HG03457 (cell line): ENCODE measurements around the gene GABRB3.
"Not testable (repeated sequence)": the region's sequence is repeated elsewhere in the genome, so short reads cannot be mapped to it uniquely, and the experiment has no call there.

Source experiments
- ATAC-seq: cut with Tn5 transposase; IDR thresholded peaks from one replicate; pipeline ENCODE4 v1.9.1; 2021; ENCODE audit warnings: moderate number of reproducible peaks; ENCODE audit not compliant: unreplicated experiment

GABRB3 gene

DNA sequence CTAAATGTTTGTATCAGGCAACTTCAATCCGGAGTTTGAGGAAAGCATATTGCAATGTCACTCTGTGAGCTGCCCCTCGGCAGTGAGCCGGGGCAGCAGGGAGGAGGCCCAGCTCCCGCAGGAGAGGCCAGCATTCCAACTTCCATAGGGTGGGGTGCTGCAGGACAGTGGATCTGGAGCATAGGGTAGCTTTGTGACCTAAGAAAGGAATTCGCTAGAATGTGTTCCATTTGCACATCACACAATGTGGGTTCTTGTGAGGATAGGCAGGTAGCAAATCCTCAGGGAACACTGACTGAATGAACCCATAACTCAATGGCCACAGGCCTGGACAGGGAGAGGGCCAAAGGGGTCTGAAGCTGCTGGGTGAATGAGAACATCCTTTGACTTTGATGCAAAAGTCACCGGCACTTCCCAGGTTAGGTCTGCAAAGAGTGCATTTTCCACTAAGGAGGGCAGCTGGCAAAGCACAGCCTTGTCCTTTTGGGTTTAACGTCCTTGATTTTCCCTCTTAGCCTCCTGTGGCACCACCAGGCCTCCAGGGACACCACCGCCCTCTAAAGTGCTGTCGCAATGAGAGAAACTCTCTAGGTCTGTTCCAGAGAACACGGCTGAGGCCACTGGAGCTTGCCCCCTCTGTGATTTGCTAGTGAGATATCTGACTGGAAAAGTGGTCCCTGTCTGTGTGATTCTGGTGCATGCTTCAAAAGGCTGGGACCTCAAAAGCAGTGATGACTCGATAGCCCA lies 36.2 kb downstream of the GABRB3 start:
- no peak for ATAC-seq

DNA sequence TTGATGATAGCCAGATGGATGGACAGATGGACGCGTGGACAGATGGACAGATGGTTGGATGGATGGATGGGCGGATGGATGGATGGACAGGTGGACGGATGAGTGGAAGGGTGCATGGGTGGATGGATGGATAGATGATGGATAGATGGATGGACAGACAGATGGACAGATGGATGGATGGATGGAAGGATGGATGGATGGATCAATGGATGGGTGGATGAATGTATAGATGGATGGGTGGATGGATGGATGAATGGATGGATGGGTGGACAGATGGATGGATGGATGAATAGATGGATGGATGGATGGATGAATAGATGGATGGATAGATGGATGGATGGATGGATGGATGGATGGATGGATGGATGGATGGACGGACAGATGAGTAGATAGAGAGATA lies 40.9 kb downstream of the GABRB3 start:
- ATAC-seq = no peak

DNA sequence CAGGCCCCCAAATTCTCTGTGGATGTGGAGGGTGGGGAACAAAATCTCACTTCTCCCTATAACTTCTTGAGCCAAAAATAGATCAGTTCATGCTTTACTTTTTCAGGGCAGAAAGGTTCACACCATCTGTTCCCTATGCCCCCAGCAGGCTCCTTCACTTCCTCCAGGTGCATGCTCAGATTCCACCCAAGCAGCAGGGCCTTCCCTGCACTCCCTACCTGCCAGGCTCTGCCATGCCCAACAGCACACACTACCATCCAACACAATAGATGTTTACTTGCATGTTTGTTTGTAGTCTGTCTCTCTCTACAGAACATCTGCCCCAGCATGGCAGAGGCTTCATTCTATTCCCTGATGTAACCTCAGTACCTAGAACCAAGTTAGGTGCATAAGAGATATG lies 43.3 kb downstream of the GABRB3 start:
- no peak for ATAC-seq

DNA sequence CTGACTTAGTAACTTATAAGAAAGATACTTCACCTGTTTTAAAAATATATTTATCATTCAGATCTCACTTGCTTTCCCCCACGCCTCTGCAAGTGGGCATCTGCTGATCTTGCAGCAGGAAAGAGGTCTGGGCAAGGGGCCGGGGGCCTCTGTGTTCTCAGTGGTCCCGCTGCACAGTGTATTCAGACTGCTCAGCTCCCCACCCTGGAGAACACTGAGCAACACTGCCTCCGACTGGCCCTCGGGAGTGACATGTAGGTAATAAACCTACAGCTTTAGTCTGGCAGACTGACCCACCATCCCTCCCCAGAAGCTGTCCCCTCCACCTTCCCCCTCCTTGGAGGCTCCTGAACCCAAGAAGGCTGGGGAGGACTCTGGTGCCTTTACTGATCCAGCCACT lies 43.8 kb downstream of the GABRB3 start:
- ATAC-seq = no peak

DNA sequence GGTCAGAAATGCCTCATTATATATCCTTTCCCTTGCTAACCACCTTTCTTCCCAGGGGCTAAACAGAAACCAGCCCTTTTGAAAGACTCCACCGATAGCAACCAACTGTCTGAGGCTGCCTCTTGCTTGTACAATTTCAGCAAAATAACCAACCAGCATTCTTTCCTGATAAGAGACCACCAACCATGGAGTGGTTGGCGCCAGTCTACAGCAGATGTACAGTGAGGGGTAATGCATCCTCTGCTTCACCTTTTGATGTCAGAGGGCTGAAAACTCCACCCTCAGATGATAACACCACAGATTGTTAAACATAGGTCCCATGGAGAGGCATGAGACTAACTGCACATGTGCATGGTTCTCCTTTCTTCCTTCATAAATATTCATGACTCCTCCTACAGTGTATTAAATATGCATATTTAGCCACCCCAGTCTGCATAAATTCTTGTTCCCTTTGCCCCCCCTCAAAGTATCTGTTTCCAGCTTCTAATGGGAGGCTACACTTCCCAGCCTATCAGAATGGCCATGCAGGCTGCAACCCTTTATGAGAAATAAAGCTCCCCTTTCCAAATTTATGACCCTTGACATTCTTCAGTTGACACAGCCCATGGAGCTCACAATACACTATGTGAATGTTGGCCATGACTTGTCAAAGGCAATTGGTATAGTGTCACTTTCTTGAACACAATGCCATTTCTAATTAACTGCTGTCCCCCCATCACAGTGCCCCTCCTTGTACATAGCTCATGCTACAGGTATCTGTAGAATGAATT lies 48.3 kb downstream of the GABRB3 start:
- ATAC-seq = no peak

DNA sequence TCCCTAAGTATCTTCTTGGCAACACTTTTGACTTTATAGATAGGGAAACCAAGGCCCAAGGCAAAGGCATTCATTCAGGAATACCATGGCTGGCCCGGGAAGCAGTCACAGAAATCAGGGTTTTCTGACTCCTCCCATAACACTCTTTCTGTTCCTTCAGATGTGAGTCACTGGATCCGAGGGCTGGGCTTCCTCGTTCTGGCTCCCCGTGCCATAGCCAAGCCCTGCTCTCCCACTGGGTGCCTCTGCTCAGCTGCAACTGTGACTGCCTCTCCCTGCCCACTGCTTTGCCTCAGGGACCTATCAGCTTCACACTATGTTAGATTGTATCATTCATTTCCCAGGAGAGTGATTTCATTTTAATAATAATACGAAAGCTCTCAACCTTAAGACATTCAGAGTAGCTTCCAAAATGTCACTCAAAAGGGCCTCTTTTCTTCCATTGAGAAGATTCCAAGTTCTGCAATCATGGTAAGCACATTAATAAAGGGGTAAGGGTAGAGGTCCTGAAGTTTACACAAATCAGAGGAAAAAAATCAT lies 50.2 kb downstream of the GABRB3 start:
- no peak for ATAC-seq

DNA sequence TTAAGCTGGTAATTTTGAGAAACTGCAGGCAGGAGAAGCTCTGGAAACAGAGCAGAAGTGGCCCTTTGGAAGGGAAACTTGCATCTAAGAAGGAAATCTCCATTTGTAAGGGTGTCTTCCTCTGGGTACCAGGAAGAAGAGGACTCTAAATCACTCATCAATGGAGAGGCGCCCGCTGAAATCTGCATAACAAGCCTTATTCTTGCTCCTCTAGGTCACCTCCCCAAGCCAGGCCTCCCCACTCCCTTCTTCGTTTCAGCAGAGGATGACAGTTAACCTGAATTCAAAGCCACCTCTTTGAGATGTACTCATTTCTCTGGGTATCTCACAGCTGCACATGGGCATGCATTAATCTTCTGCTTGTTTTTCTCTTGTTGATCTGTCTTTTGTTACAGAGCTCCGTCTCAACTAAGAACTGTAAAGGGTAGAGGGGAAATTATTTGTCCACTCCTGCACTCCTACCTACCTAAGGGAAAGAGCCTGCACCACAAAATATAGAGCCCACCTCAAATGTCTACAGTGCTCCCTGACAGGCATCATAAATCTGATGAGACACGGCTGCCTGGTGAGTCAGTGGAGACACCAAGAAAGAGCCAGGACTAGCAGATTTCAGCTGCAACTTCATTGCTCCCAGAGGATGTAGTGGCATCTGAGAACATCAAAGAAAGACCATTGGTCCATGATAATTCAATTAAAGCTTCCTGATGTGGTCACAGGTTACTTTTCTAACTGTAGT lies 51.5 kb downstream of the GABRB3 start:
- ATAC-seq = no peak

DNA sequence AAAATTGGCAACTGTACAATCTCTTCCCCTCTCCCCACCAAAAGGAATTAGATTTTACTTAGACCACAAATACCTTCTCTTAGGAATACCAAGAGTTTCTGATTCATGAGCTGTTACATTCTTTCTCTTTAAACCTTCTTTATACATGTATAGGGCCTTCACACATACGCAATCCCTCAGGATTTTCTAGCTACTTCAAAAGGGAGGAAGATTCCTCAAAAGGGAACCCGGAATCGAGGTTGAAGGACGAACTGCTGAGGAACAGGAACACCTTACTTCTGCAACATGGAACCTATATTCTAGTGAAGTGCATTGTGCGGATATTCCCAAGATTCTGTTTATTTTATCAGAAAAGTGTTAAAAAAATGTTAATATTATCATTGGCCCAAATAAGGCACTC lies 52.3 kb downstream of the GABRB3 start:
- no peak for ATAC-seq

DNA sequence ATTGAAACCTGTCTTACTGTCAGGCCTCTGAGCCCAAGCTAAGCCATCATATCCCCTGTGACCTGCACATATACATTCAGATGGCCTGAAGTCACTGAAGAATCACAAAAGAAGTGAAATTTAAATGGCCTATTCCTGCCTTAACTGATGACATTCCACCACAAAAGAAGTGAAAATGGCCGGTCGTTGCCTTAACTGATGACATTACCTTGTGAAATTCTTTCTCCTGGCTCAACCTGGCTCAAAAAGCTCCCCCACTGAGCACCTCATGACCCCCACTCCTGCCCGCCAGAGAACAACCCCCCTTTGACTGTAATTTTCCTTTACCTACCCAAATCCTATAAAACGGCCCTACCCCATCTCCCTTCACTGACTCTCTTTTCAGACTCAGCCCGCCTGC lies 53.0 kb downstream of the GABRB3 start:
- not testable (repeated sequence) for ATAC-seq

DNA sequence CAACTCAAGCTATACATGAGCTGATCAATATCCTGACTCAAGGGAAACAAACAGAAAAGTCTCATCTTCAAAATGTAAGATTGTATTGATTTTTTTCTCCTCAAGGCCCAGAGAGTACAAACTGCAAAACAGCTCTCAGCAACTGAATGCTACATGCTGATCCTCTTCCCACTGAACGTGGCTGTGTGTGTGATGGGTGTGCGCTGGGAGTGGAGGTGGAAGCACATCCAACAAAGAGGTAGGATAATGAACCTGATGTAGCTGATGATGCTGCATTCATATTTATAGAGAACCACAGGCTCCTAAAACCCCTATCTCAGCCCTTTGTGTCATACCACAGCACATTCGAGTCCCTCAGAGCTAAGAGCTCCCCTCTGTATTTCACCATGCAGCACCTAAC lies 56.8 kb downstream of the GABRB3 start:
- no peak for ATAC-seq

DNA sequence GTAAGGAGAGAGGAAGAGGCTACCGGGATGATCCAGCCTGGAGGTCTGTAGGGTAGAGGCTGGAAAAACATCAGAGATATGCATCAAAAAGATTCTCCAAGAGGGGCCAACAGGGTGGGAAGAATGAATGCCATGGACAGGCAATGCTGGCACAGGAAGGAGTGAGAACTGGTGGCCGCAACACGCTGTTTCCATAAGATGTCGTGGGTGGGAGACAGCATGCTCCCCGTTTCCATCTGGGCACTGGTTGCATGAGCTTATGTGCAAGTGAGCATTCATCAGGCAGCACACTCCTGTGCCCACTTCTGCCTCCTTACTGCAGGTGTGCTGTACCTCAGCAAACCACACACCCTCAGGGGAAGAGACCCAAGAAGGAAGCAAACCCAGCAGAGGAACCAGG lies 59.4 kb downstream of the GABRB3 start:
- no peak for ATAC-seq

DNA sequence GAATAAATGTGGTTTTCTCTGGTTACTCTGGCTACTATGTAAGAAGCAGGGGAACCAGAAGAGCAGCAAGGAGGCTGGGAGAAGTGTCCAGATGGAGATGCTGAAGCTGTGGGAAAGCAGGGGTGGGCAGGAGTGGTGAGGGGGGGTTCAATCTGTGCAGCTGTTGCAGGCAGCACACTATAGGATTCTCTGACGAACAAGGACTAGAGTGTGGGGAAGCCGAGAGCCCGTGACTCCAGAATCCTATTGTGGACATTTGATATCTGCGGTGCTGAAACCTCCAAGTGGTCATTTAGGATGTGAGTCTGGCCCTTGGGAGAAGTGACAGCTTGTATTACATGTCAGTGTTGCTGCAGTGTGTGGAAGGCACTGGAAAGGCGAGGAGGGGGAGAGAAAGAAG lies 60.5 kb downstream of the GABRB3 start:
- ATAC-seq = no peak

DNA sequence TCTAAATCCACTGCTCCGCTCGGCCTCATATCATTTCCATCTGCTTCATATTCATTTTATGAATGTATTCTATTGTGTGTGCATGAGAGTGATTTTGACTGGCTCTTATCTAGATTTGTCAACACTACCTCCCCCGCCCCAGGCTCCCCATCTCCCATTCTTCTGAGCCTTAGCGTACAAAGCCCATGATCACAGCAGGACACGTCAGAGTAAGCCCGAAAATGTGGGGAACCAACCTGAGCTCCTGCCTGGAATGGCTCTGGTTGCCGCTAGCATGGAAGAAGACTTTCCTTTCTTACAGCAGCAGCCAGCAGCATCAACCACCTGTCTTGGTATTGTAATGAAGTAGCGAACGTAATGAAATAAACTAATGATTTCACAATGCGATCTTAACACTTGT lies 61.4 kb downstream of the GABRB3 start:
- ATAC-seq = no peak

DNA sequence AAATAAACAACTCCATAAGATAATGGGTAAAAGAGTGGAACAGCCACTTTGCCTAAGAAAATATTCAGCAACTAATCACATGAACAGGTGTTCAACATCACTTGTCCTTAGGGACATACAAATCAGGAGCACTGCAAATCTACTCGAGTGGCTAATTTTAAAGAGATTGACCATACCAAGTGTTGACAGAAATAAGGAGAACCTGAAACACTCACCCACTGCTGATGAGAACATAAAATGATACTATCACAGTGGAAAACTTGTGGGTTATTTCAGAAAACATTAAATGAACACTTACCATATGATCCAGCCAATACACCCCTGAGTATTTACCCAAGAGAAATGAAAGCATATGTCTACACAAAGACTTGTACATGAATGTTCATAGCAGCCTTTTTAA lies 70.5 kb downstream of the GABRB3 start:
- ATAC-seq = no peak

DNA sequence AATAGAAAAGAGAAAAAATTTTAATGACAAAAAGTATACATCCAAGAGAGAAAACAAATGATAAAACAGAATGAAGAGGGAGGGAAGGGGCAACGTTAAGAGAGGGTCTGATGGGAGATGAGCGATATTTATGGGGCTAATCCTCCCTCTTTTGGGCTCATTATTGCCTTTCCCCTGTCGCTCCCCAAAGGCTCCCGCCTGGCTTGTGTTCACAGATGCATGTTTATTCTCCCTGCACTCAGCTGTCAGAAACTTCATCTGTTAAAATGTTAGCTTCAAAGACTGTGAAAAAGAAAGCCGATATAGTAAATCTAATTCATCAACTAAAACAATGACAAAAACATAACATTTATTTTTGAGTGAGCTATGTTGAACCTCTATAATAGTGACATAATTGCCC lies 74.3 kb downstream of the GABRB3 start:
- ATAC-seq = no peak

DNA sequence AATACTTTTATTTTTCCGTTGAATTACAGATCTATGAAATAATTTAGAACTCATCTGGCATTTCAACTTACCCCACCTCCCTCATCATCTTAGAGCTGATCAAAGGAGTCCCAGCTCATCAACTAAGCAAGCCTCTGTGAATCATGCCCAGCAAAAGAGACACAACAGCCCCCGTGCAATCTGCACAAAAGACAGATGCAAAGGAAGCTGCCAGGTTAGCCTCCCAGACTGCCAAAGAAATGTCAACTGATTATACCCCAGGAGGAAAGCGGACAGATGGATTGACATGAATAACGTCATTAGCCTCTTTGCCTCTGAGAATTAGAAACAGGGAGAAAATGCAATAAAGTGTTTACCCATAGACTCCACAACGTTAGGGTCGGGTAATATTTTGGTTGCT lies 75.0 kb downstream of the GABRB3 start:
- ATAC-seq = no peak

DNA sequence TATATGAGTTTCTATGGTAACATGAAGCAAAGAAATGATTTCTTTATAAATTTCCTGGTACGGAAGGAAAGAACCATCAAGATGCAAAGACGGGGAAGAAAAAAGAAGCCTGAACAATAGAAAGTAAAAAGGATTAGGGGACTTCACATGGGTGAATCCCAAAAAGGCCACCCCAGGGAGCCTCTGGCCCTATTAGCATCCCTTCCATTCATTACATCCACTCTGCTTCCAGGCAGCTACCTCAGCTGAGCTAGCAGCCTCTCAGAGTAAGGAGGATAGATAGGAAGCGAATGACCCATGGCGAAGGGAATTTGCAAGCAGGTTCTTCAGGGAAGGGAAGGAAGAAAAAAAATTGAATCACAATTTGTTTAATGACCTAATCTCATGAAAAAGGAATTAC lies 81.6 kb downstream of the GABRB3 start:
- ATAC-seq = no peak

DNA sequence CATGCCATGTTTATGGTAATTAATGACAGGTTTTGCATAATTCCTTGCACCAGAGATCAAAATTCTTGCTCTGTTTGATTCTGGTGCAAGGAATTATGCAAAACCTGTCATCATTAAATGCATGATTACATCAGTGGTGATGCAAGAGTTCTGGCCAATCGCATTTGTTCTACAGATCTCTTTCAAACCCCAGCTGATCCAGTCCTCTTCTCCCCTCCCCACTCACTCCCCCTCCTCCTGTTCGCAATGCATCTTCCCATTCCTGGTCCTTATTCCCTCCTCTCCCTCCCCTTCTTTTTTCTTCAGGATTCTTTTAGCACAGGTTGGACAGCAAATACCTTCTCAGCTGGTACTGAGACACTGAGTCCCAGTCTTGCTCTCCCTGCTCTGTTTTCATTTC lies 82.1 kb downstream of the GABRB3 start:
- no peak for ATAC-seq

DNA sequence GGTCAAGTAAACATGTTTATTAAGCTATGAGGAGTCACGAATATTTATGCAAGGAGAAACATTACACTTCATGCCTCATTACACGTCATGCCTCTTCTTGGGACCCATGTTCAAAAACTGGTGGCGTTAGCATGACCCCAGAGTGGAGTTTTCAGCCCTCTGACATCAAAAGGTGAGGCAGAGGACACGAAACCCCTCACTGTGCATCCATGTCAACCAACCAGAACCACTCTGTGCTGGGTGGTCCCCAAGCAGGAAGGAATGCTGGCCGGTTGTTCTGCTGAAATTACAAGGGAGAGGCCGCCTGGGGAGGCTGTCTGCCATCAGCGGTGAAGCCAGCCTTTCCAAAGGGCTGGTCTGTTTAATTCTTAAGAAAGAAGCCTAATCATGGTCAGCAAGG lies 83.4 kb downstream of the GABRB3 start:
- ATAC-seq = no peak

DNA sequence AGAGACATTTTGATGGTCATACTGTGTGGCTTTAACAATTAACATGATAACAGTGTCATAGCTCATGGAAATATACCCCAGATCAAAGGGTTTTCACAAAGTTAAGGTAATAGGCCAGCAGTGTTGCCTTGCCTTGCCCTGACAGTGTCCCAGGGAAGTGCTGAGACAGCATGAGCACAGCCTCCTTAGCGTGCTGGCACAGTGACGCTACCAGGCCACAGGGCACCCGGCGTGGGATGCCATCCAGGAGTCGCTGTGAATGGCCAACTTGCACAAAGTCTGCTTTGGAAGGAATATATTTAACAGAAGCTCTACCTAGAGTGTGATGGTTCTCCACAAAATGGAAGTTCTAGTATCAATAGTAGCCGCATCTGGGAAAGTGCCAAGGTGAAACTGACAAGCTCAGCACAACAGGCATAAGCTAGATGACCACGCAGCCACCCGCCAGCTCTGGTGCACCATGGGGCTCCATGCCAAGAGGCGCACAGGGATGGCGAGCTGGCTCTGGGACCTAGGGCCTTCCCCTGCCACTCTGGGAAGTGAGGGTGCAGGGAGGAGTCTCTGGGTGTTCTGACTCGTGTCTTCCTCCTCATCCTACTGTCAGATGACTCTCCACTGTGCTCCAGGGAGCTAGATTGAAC lies 86.2 kb downstream of the GABRB3 start:
- no peak for ATAC-seq

DNA sequence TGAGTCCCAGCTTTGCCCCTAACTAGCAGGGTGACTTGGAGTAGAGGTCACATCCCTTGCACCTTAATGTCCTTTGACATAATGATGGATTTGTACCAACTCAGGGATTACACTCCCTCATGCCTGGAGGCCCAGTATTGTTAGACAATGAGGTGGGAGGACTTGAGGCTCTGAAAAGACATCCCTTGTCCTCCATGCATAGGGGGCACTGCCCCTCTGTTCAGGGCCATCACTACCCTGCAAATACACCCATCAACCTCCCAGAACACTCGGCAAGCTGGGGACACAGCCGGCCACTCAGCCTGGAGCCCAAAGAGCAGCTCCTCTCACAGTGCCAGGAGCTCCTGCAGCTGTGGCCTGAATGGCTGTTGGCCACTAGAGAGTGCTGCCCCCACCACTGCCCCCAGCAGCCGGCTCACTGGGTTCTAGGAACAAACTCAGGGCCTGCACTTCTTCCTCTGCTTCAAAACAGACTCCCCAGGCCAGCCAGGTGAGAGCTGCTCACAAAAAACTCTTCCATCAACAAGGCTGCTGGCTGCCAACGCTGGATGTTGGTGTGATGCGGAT lies 90.2 kb downstream of the GABRB3 start:
- no peak for ATAC-seq
